C4-2B (cell line): ENCODE data around the gene APRT.

Source experiments
- ZFX ChIP-seq: fragments of 450-650 bp; IDR thresholded peaks from 2 replicates; pipeline ENCODE4 v1.6.1; 2017
- TF ChIP-seq, protein P1 (sequence below): fragments of 450-650 bp; conservative IDR thresholded peaks from 2 replicates; pipeline ENCODE4 v1.5.1; 2017; ENCODE audit warnings: mild to moderate bottlenecking

- TF ChIP-seq, protein P1, sequence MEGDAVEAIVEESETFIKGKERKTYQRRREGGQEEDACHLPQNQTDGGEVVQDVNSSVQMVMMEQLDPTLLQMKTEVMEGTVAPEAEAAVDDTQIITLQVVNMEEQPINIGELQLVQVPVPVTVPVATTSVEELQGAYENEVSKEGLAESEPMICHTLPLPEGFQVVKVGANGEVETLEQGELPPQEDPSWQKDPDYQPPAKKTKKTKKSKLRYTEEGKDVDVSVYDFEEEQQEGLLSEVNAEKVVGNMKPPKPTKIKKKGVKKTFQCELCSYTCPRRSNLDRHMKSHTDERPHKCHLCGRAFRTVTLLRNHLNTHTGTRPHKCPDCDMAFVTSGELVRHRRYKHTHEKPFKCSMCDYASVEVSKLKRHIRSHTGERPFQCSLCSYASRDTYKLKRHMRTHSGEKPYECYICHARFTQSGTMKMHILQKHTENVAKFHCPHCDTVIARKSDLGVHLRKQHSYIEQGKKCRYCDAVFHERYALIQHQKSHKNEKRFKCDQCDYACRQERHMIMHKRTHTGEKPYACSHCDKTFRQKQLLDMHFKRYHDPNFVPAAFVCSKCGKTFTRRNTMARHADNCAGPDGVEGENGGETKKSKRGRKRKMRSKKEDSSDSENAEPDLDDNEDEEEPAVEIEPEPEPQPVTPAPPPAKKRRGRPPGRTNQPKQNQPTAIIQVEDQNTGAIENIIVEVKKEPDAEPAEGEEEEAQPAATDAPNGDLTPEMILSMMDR = peak; percentile 71
- TF ChIP-seq ZFX = no peak; the same call in 1 of the 2 replicates
Measured at GRCh38 chr16:88811769-88812512, at the start of gene APRT.
